ENCODE results near the gene POU6F1.

Gene POU6F1

DNA sequence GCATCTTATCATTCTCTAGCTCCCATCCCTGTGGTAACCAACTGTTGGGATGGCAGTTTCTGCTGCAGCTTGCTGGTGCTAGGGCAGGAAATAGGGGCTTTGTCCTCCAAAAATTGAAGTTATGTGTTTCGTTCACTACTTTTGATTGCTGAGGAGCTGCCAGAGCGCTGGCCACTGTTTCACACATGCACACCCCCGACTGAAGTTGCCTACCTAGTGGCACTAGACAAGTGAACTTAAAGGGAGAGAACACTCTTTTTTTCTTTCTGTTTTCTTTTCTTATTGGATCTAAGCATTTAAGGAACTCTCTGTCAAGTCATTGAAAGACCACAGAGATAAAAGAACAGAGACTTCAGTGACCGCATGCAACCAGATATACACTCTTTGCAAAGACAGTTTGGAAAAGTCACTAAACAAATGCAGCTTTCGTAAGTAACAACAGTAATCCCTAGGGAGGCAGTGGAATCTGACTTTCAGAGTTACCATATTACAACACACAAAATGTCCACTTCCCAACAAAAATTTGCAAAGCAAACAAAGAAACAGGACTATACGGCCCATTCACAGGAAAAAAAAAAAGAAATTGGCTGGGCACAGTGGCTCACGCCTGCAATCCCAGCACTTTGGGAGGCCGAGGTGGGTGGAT is 56.9 kb downstream of the POU6F1 start:
- no peak for DNase-seq

DNA sequence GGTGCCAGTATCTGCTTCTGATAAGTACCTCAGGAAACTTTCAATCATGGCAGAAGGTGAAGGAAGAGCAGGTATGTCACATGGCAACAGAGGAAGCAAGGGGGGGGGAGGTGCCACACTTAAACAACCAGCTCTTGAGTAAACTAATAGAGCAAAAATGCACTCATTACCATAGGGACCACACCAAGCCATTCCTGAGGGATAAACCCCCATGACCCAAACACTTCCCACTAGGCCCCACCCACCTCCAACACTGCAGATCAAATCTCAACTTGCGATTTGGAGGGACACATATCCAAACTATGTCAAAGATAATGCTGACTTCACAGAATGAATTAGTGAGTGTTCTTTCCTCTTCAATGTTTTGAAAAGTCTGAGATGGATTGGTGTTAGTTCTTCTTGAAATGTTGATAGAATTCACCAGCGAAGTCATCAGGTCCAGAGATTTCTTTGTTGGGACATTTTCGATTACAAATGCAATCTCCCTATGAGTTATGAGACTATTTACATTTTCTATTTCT is 61.6 kb downstream of the POU6F1 start:
- no peak for DNase-seq

DNA sequence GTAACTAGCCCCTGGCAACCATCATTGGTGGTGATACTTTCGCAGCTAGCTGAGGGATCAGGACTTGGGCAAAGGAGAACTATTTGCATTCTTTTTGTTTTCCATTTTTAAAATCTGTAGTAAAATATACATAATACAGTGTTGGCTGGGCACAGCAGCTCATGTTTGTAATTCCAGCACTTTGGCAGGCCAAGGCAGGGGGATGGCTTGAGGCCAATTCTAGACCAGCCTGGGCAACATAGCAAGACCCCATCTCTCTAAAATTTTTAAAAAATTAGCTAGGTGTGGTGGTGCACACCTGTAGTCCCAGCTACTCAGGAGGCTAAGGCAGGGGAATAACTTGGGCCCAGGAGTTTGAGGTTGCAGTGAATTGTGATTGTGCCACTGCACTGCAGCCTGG is 64.9 kb downstream of the POU6F1 start:
- no peak for DNase-seq

DNA sequence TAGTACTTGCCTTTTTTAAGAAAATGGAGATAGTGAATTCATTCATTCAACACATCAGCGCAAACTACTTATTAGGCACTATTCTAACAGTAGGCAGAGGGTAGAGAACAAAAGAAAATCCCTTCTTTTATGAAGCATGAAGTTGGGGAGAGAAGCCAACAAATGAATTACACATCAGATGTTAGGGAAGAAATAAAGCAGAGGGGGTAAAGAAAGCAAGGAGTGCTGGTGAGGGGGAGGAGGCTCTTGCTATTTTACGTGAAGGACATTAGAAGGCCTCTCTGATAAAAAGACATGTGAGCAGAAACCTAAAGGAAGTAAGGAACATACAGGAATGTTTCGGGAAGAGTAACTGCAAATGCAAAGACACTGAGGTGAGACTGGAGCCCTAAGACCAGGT is 67.1 kb downstream of the POU6F1 start:
- DNase-seq: no peak

DNA sequence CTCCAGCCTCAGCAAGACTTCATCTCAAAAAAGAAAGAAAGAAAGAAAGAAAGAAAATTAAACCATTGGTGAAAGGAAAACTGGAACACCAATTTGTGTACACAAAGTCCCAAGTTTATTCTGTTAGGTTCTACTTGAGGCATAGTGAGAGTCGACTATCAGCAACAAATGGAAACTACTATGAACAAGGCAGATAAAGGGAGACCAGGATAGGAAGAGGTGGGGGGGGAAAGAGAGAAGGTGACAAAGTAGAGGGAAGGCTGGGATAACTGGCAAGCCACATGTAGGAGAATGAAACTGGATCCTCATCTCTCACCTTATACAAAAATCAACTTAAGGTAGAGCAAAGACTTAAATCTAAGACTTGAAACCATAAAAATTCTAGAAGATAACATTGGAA is 70.6 kb downstream of the POU6F1 start:
- no peak for DNase-seq

DNA sequence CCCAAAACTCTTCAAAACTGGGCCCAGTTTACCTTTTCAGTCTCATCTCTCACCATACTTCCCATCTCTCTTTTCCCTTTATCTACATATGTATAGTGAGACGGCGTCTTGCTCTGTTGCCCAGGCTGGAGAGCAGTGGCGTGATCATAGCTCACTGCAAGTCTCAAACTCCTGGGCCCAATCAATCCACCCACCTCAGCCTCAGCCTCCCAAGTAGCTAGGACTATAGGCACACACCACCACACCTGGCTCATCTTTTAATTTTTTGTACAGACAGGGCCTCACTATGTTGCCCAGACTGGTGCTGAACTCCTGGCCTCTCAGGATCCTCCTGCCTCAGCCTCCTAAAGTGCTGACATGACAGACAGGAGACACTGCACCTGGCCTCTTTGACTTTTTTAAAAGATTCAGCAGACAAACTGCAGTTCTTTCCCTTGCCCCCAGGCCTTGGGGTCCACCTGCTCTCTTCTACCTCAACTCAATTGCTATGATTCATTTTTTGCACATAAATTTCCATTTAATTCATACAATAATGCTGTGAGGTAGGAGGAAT is 78.5 kb downstream of the POU6F1 start:
- DNase-seq: no peak

Data from hippocampal formation (tissue), 2 donors.